Mucosa of stomach (tissue), 1 donor: ENCODE measurements around the gene OR1B1.

Source experiments
- H3K27me3 ChIP-seq: one replicate; pipeline ENCODE4 v1.7.0; 2013; ENCODE audit warnings: mild to moderate bottlenecking, low read length; ENCODE audit not compliant: control insufficient read depth, insufficient read depth
- H3K36me3 ChIP-seq: one replicate; pipeline ENCODE4 v1.7.0; 2013; ENCODE audit warnings: low read length; ENCODE audit not compliant: control insufficient read depth, insufficient read depth
- H3K4me1 ChIP-seq: one replicate; pipeline ENCODE4 v1.7.0; 2013; ENCODE audit warnings: mild to moderate bottlenecking, low read length; ENCODE audit not compliant: control insufficient read depth, insufficient read depth
- H3K4me3 ChIP-seq: one replicate; pipeline ENCODE4 v1.7.0; 2013; ENCODE audit warnings: low read length
- H3K9ac ChIP-seq: one replicate; pipeline ENCODE4 v1.7.0; 2013; ENCODE audit warnings: mild to moderate bottlenecking, low read length, moderate library complexity
- H3K9me3 ChIP-seq: one replicate; pipeline ENCODE4 v1.7.0; 2013; ENCODE audit warnings: mild to moderate bottlenecking, low read length, moderate library complexity; ENCODE audit not compliant: control insufficient read depth
- donor health status: Pancreatic carcinoma.

The OR1B1 gene

DNA sequence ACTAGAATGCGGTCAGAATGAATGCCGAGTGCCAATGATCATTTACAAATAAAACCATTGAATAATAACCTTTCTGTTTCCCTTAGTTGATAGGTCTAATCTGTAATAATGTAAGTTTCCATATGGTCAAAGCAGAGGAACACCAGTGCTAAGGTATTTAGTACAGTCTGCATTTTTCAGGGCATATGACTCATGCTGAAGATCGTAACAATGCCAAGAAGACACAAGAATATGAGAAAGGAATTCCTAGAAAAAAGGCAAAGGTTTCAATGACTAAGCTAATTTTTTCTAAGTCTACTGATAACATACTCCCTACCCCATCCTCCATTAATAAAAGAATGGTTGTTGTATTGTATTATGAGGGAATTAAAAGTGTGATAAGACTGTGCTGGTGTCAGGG is 77.1 kb downstream of the OR1B1 start:
- Histone ChIP-seq H3K36me3 (no peaks in the 10 kb centered on the region), H3K4me3 (no peak overlapping the region), H3K4me1 (no peaks in the 10 kb centered on the region)

DNA sequence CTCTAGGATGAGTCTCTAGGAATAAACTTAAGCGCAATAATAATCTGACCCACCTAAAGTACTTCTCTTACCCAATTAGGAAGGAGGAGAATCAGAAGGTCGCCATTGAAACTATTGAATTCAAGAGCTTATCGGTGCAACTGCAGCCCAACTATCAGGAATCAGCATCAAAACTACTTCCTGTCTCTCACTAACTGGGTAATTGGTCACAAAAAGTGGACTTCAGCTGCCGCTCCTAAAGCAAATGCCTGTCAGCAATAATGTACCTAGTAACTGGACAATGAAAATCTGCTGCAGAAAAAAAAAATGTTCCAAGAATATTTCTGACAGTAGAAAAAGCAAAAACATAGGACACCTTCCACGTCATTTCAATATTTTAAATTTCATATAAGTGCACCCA is 77.6 kb downstream of the OR1B1 start:
- Histone ChIP-seq H3K9ac (no peak overlapping the region), H3K4me1 (no peaks in the 10 kb centered on the region), H3K27me3 (no peaks in the 10 kb centered on the region), H3K4me3 (no peak overlapping the region), H3K36me3 (no peaks in the 10 kb centered on the region), H3K9me3 (no peaks in the 10 kb centered on the region)

More for the DNA sequence above, 77.1 kb downstream of the OR1B1 start:
- no peak overlapping the region for H3K9ac ChIP-seq
- no peaks in the 10 kb centered on the region for H3K27me3 ChIP-seq
- no peaks in the 10 kb centered on the region for H3K9me3 ChIP-seq
